Measurements from ENCODE around the gene SPATA24. TPM values are rescaled to one million over a fixed set of nuclear protein-coding genes. Genes with fewer than 3 reads are reported as not detected.
"Not testable (repeated sequence)": the region's sequence is repeated elsewhere in the genome, so short reads cannot be mapped to it uniquely, and the experiment has no call there.

SPATA24 gene
- total and polyA plus RNA-seq, 8 donors, result 0.92 to 10.1 (median 5.4) TPM; not detected in 3

DNA sequence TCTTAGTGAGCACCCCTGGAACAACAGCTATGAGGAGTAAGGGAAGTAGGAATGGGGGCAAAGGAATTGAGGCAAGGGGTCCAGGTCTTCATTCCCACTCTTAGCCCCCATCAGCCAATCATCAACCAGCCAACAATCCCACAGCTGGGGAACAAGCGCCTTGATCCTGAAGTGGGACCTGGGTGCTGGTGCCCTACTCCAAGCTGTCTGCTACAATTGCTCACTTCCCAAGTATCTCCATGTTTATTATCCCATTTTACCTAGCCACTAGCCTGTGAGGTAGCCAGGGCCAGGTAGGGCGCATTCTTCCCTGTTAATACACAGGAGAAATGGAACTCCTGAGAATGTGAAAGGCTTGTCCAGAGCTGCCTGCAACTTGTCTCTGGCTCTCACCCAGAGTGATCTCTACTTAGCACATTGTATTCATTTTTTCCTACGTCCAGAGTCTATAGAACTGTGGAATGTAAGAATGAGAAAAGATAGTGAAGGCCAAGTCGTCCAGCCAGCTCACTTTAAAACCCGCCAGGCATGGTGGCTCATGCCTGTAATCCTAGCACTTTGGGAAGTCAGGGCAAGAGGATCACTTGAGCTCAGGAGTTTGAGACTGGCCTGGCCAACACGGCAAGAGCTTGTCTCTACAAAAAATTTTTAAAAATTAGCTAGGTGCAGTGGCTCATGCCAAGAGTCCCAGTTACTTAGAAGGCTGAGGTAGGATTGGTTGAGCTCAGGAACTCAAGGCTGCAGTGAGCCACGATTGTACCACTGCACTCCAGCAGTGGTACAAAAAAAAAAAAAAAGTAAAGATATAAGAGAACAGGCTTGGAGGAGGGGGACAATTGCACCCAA lies 41.7 kb upstream of the SPATA24 start:
- H3K9me3 ChIP-seq, result no peaks in the 10 kb centered on the region
- DNase-seq, result peak in 1 of 2 donors; percentile 64
- TF ChIP-seq, protein P1, sequence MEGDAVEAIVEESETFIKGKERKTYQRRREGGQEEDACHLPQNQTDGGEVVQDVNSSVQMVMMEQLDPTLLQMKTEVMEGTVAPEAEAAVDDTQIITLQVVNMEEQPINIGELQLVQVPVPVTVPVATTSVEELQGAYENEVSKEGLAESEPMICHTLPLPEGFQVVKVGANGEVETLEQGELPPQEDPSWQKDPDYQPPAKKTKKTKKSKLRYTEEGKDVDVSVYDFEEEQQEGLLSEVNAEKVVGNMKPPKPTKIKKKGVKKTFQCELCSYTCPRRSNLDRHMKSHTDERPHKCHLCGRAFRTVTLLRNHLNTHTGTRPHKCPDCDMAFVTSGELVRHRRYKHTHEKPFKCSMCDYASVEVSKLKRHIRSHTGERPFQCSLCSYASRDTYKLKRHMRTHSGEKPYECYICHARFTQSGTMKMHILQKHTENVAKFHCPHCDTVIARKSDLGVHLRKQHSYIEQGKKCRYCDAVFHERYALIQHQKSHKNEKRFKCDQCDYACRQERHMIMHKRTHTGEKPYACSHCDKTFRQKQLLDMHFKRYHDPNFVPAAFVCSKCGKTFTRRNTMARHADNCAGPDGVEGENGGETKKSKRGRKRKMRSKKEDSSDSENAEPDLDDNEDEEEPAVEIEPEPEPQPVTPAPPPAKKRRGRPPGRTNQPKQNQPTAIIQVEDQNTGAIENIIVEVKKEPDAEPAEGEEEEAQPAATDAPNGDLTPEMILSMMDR (IDR thresholded peaks at IDR 0.05), result no peak
- no peak for TF ChIP-seq EP300 (IDR thresholded peaks at IDR 0.05)
- TF ChIP-seq POLR2AphosphoS5 (IDR thresholded peaks at IDR 0.05), result no peak
- no peak for TF ChIP-seq POLR2A (IDR thresholded peaks at IDR 0.05)
- intact Hi-C loops (cut with DNase I; ENCODE audit: low total_unique reads), result no loop called here
- H3K4me3 ChIP-seq, result no peak overlapping the region
- WGBS, 5 donors, result 39 to 57% (median 49%) methylated on average over 7 of the region's 7 CpGs
- H3K36me3 ChIP-seq, result no peaks in the 10 kb centered on the region
- H3K27ac ChIP-seq, result no peak overlapping the region
- H3K4me1 ChIP-seq, result no peaks in the 10 kb centered on the region
- no peaks in the 10 kb centered on the region for H3K27me3 ChIP-seq

DNA sequence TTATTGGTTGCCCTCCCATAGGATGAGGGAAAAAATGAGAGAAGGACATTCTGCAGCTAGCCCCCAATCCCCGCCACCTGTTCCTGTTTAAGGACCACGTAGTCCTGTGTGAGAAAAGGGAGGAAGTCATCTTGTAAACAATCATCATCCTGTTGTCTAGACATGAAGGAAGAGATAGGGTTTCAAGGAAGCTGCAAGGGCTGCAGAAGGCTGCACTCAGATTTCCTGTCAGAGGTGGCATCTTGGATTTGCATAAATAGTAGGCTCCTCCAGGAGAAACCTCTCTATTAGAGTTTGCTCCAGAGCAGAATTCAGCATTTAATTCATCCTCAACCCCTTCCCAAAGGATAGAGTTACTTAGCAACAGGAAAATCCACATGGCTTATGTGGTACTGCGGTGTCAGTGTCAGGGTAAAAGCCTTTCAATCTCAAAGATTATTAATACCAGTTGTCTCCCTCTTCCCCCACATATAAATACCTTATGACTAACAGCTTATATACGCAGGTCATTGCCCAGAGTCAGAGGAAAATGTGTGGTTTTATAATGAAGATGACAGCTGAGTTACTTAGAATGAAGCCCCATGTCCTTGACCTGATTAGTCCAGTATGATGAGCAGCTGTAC lies 40.1 kb upstream of the SPATA24 start:
- no peak overlapping the region for H3K27ac ChIP-seq
- intact Hi-C loops (cut with DNase I; ENCODE audit: low total_unique reads), result no loop called here
- WGBS, 5 donors, result 55 to 74% (median 68%) methylated on average over 4 of the region's 4 CpGs
- H3K4me3 ChIP-seq, result no peak overlapping the region
- no peaks in the 10 kb centered on the region for H3K27me3 ChIP-seq
- H3K9me3 ChIP-seq, result no peaks in the 10 kb centered on the region
- H3K4me1 ChIP-seq, result peaks cover 0 to 8% (median 7%) of the 10 kb centered on the region in 4 donors
- DNase-seq, result peak in 1 of 2 donors; percentile 24
- no peaks in the 10 kb centered on the region for H3K36me3 ChIP-seq
- TF ChIP-seq, protein P1 (IDR thresholded peaks at IDR 0.05), result no peak
- TF ChIP-seq POLR2AphosphoS5 (IDR thresholded peaks at IDR 0.05), result no peak
- no peak for TF ChIP-seq POLR2A (IDR thresholded peaks at IDR 0.05)
- TF ChIP-seq EP300 (IDR thresholded peaks at IDR 0.05), result no peak

DNA sequence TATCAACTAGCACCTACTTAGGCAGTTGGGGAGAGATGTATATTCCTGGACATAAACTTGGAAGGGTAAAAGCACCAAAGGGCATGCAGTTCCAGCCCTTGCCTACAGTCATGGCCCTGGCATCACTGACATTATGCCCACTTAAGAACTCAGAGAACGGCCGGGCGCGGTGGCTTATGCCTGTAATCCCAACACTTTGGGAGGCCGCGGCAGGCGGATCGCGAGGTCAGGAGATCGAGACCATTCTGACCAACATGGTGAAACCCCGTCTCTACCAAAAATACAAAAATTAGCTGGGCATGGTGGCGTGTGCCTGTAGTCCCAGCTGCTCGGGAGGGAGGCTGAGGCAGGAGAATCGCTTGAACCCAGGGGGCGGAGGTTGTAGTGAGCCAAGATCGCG lies 36.5 kb upstream of the SPATA24 start:
- DNase-seq; H3K9me3 ChIP-seq; H3K27me3 ChIP-seq; H3K4me3 ChIP-seq; intact Hi-C loops (cut with DNase I; ENCODE audit: low total_unique reads); H3K36me3 ChIP-seq: not testable (repeated sequence)
- H3K4me1 ChIP-seq, result peaks cover 4 to 17% (median 14%) of the 10 kb centered on the region in 4 donors
- H3K27ac ChIP-seq, result peak overlapping the region in 1 of 5 donors; percentile 98
- 96 to 98% (median 97%) methylated on average over 13 to 17 of the region's 17 CpGs for WGBS, 5 donors

DNA sequence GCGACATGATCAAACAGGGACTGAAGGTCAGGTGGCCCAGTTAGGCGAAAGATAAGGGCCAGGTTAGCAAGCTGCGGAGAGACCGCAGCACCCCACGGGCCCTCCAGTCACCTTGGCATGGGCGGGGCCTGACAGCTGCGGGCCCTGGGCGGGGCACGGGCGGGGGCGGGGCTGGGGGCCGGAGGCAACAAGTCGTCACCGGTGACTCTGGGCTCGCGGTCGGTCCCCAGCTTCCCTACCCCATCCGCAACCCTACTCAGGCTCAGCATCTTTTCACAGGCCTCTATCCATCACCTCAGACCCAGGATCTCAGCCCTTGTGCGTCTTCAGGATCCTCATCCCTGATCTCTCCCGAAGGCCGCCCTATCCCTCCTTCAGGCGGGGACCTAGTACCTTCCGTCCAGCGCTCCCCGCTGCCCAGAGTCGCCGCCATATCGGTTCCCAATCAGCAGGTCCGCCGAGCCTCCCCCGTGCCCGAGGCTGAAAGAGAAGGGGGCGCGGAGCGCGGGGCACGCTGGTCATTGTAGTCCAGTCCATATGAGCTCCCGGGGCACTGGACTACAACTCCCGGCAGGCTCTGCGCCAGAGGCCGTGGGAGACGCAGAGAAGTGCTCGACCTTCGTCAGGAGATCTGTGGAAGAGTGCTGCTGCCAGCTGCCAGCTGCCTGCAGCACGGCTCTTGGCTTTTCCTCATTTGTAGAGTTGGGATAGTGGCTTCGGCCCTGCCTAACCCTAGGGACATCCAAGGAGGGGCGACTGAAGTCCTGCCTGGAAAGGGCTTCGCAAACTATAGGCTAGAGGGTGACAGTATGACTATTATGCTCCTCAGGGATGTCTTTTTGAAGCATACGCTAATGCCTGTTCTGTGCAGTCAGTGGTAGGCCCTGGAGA lies 35.4 kb upstream of the SPATA24 start, which contains the start of gene DNAJC18:
Gene DNAJC18, minus strand, starts transcription at position 513 of the 891 bp plus-strand sequence. Its CDS starts 80 bp downstream, at position 433.
- peak; percentile 93 to 97 for DNase-seq
- Histone ChIP-seq H3K4me1 (peaks cover 4 to 17% (median 14%) of the 10 kb centered on the region in 4 donors), H3K27me3 (no peaks in the 10 kb centered on the region), H3K4me3 (peak within 1 kb of the TSS; percentile 68 to 85 (median 78)), H3K36me3 (peaks cover 0 to 17% (median 5%) of the 10 kb centered on the region in 4 donors), H3K9me3 (no peaks in the 10 kb centered on the region), H3K27ac (peak within 1 kb of the TSS; percentile 80 to 98 (median 96))
- 0 to 4% (median 3%) methylated on average over 14 to 49 of the region's 49 CpGs for WGBS, 5 donors
- TF ChIP-seq, protein P1 (IDR thresholded peaks at IDR 0.05), result no peak
- TF ChIP-seq POLR2A (IDR thresholded peaks at IDR 0.05) (no peak), POLR2AphosphoS5 (IDR thresholded peaks at IDR 0.05) (peak; percentile 33 to 88 (median 73)), EP300 (IDR thresholded peaks at IDR 0.05) (no peak)
- intact Hi-C loops (cut with DNase I; ENCODE audit: low total_unique reads), result no loop called here

Measured in stomach (tissue), 9 donors.